Neural progenitor cell (in vitro differentiated cells): Measurements from ENCODE around the gene PABPC3. TPM values are rescaled to one million over a fixed set of nuclear protein-coding genes. Genes with fewer than 3 reads are reported as not detected.

ENCODE experiments used
- DNase-seq: peaks from one replicate; pipeline ENCODE4 v3.0.0-alpha.2; 2016; ENCODE audit warnings: low spot score
- H2AFZ ChIP-seq: fragments of 200-600 bp; sonication (generic); replicated peaks from 2 replicates; pipeline ENCODE4 v1.6.1; 2016; ENCODE audit warnings: antibody characterized with exemption
- H3F3A ChIP-seq: fragments of 200-600 bp; sonication (generic); 2 replicates; pipeline ENCODE4 v1.6.1; 2016; ENCODE audit warnings: antibody characterized with exemption, low read depth
- H3K27ac ChIP-seq: fragments of 200-600 bp; sonication (generic); 2 replicates; pipeline ENCODE4 v1.5.1; 2016; ENCODE audit warnings: mild to moderate bottlenecking
- H3K27me3 ChIP-seq: fragments of 200-600 bp; sonication (generic); 2 replicates; pipeline ENCODE4 v1.6.1; 2016; ENCODE audit warnings: mild to moderate bottlenecking, moderate library complexity
- H3K36me3 ChIP-seq: fragments of 200-600 bp; sonication (generic); 2 replicates; pipeline ENCODE4 v1.5.1; 2016
- H3K4me1 ChIP-seq: fragments of 200-600 bp; sonication (generic); 2 replicates; pipeline ENCODE4 v1.6.1; 2016; ENCODE audit warnings: mixed run types
- H3K4me2 ChIP-seq: fragments of 200-600 bp; sonication (generic); 2 replicates; pipeline ENCODE4 v1.6.1; 2016
- H3K4me3 ChIP-seq: fragments of 200-600 bp; sonication (generic); 2 replicates; pipeline ENCODE4 v1.5.1; 2016
- H3K79me2 ChIP-seq: fragments of 200-600 bp; sonication (generic); 2 replicates; pipeline ENCODE4 v1.6.1; 2016; ENCODE audit warnings: low read depth
- H3K9ac ChIP-seq: fragments of 200-600 bp; sonication (generic); 2 replicates; pipeline ENCODE4 v1.6.1; 2016
- H3K9me3 ChIP-seq: fragments of 200-600 bp; sonication (generic); 2 replicates; pipeline ENCODE4 v1.5.1; 2016; ENCODE audit warnings: low read depth
- H4K20me1 ChIP-seq: fragments of 200-600 bp; sonication (generic); 2 replicates; pipeline ENCODE4 v1.6.1; 2016; ENCODE audit warnings: low read depth
- H3K27ac Mint-ChIP-seq: 3 replicates; pipeline ENCODE4 v1.8.0; 2021; ENCODE audit warnings: mixed read lengths
- H3K27me3 Mint-ChIP-seq: 2 replicates; pipeline ENCODE4 v1.8.0; 2022; ENCODE audit warnings: low read depth, mild to moderate bottlenecking, inconsistent platforms, moderate library complexity, mixed read lengths; ENCODE audit not compliant: insufficient read depth
- H3K36me3 Mint-ChIP-seq: 3 replicates; pipeline ENCODE4 v1.8.0; 2021; ENCODE audit warnings: mixed read lengths
- H3K4me1 Mint-ChIP-seq: 3 replicates; pipeline ENCODE4 v1.8.0; 2021; ENCODE audit warnings: mixed read lengths
- H3K4me3 Mint-ChIP-seq: 3 replicates; pipeline ENCODE4 v1.8.0; 2021; ENCODE audit warnings: mild to moderate bottlenecking, moderate library complexity, mixed read lengths
- H3K9me3 Mint-ChIP-seq: 3 replicates; pipeline ENCODE4 v1.8.0; 2020; ENCODE audit warnings: mixed read lengths
- EZH2 ChIP-seq: fragments of 200-600 bp; sonication (generic); IDR thresholded peaks from 2 replicates; pipeline ENCODE4 v1.6.1; 2017; ENCODE audit warnings: antibody characterized with exemption, mild to moderate bottlenecking, moderate library complexity
- EZH2phosphoT487 ChIP-seq: fragments of 200-600 bp; sonication (generic); IDR thresholded peaks from 2 replicates; pipeline ENCODE4 v1.6.1; 2017; ENCODE audit warnings: antibody characterized with exemption
- small RNA-seq: library from RNA; depleted of rRNA; stranded (forward); fragments of <200 nt; gene quantifications from one replicate; pipeline ENCODE3, GENCODE V24; 2015
- total RNA-seq: library from RNA; depleted of rRNA; stranded (reverse); fragments of >200 nt; gene quantifications from 2 replicates; pipeline ENCODE4 v1.2.3, GENCODE V29; 2015; ENCODE audit warnings: low replicate concordance

The PABPC3 gene
- total RNA-seq, 1 donor from 2014 or later = 0.17 TPM

DNA sequence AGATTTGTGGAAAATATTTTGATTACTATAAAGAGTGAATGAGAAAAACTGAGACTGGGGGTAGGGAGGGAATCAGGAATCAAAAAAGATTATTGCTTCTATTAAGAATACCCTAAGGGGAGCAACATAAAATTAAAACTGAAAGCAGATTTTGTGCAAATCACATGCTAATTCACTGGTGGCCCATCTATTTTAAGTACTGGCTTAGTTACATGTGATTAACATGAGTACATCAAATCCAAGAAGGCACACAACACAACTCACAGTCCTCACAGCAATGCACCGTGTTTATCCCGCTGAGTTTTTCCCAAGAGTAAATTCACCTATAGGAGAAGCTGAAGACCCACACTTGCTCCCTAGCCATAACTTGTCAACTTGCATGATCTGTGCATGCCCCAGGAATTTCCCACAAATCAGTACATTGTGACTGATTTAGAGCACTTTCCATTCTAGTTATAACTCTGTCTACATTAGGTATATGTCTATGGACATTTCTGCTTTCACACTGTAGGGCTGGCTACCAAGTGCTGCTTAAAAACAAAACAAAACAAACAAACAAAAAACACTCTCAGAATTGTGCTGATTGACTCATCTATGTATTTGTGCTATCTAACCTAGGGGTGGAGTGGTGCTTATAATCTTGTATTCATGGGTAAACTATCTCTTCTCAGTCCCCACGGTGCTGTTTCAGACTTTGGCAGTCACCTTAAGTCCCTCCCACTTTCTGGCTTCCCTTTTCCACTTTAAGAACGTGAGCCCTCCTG lies 51.9 kb downstream of the PABPC3 start:
- Histone ChIP-seq H3F3A (no peaks in the 10 kb centered on the region), H3K36me3 (no peaks in the 10 kb centered on the region), H3K79me2 (no peaks in the 10 kb centered on the region), H3K9me3 (no peaks in the 10 kb centered on the region), H4K20me1 (no peaks in the 10 kb centered on the region), H3K27me3 (no peaks in the 10 kb centered on the region), H2AFZ (no peak overlapping the region), H3K4me1 (no peaks in the 10 kb centered on the region), H3K4me2 (no peak overlapping the region), H3K9ac (no peak overlapping the region), H3K4me3 (no peak overlapping the region), H3K27ac (no peak overlapping the region)
- Mint-ChIP-seq H3K9me3 (peaks cover 4% of the 10 kb centered on the region), H3K27me3 (peaks cover 8% of the 10 kb centered on the region), H3K27ac (no peak overlapping the region), H3K4me1 (peaks cover 6% of the 10 kb centered on the region), H3K36me3 (peaks cover 2% of the 10 kb centered on the region), H3K4me3 (no peak overlapping the region)
- no peak for DNase-seq
- no peak for TF ChIP-seq EZH2
- TF ChIP-seq EZH2phosphoT487 = no peak

GRCh38 chr13:25148402-25148771 lies 52.5 kb downstream of the PABPC3 start:
- H3K4me1 Mint-ChIP-seq = peaks cover 11% of the 10 kb centered on the region
- H3K27ac Mint-ChIP-seq = no peak overlapping the region

More at GRCh38 chr13:25148402-25148771, 52.5 kb downstream of the PABPC3 start:
- H3K4me1 ChIP-seq = peaks cover 3% of the 10 kb centered on the region
- H3K9me3 ChIP-seq = no peaks in the 10 kb centered on the region
- Mint-ChIP-seq H3K9me3 (peaks cover 4% of the 10 kb centered on the region), H3K36me3 (peaks cover 2% of the 10 kb centered on the region), H3K27me3 (peaks cover 8% of the 10 kb centered on the region), H3K4me3 (no peak overlapping the region)
- H3K4me2 ChIP-seq = no peak overlapping the region
- no peaks in the 10 kb centered on the region for H3F3A ChIP-seq
- no peaks in the 10 kb centered on the region for H4K20me1 ChIP-seq
- H3K9ac ChIP-seq = no peak overlapping the region
- TF ChIP-seq EZH2phosphoT487 (no peak), EZH2 (no peak)
- no peak overlapping the region for H2AFZ ChIP-seq
- no peaks in the 10 kb centered on the region for H3K79me2 ChIP-seq
- no peak overlapping the region for H3K4me3 ChIP-seq
- DNase-seq = no peak
- no peaks in the 10 kb centered on the region for H3K27me3 ChIP-seq
- H3K27ac ChIP-seq = no peak overlapping the region
- no peaks in the 10 kb centered on the region for H3K36me3 ChIP-seq

Small RNA genes lying within 50 kb of the gene (small RNA-seq; reads per million reads assigned to genes)
- not detected for gene AL359757.2

Other genes with a start within 250 kb of the PABPC3 start
- gene AMER2, start 76.2 kb downstream of the PABPC3 start, total RNA-seq = 0.12 TPM in 1 of 2 replicates, not detected in the other
- 14.2 and 19.1 TPM in 2 replicates for gene MTMR6, start 191.4 kb downstream of the PABPC3 start, total RNA-seq
- 109 and 138 TPM in 2 replicates for gene NUP58, start 205.5 kb downstream of the PABPC3 start, total RNA-seq